A204.1 (cell line): ENCODE data around the gene TENM4.
"Not testable (repeated sequence)": the region's sequence is repeated elsewhere in the genome, so short reads cannot be mapped to it uniquely, and the experiment has no call there.

Experiments
- FAIRE-seq: peaks from 2 replicates; lab custom pipeline; 2012; peaks lifted over from hg19 to GRCh38; lab: Jason Lieb, UNC

TENM4 gene

GRCh38 chr11:78832226-78832947, 608.4 kb downstream of the TENM4 start:
- FAIRE-seq, result no peak

- no peak for FAIRE-seq
Observed at GRCh38 chr11:78831571-78831970, 609.3 kb downstream of the TENM4 start.

- FAIRE-seq, result no peak
Observed at GRCh38 chr11:78830277-78830819, 610.5 kb downstream of the TENM4 start.

- no peak for FAIRE-seq
Observed at GRCh38 chr11:78829146-78829545, 611.7 kb downstream of the TENM4 start.

GRCh38 chr11:78828676-78829075, 612.2 kb downstream of the TENM4 start:
- FAIRE-seq, result no peak

GRCh38 chr11:78827291-78827690, 613.5 kb downstream of the TENM4 start:
- not testable (repeated sequence) for FAIRE-seq

- FAIRE-seq, result no peak
Observed at GRCh38 chr11:78825591-78826020, 615.2 kb downstream of the TENM4 start.

- FAIRE-seq, result no peak
Observed at GRCh38 chr11:78823588-78823987, 617.2 kb downstream of the TENM4 start.

GRCh38 chr11:78822931-78823423, 617.9 kb downstream of the TENM4 start:
- no peak for FAIRE-seq

GRCh38 chr11:78821371-78822306, 619.2 kb downstream of the TENM4 start:
- no peak for FAIRE-seq

- no peak for FAIRE-seq
Observed at GRCh38 chr11:78820741-78821140, 620.1 kb downstream of the TENM4 start.

GRCh38 chr11:78818201-78818600, 622.6 kb downstream of the TENM4 start:
- FAIRE-seq, result no peak

GRCh38 chr11:78815831-78816230, 625.0 kb downstream of the TENM4 start:
- FAIRE-seq, result no peak

- FAIRE-seq, result no peak
Observed at GRCh38 chr11:78812513-78813293, 628.1 kb downstream of the TENM4 start.

- FAIRE-seq, result no peak
Observed at GRCh38 chr11:78810559-78811009, 630.2 kb downstream of the TENM4 start.

GRCh38 chr11:78809931-78810541, 630.8 kb downstream of the TENM4 start:
- no peak for FAIRE-seq

- no peak for FAIRE-seq
Observed at GRCh38 chr11:78808923-78809322, 631.9 kb downstream of the TENM4 start.

- no peak for FAIRE-seq
Observed at GRCh38 chr11:78807351-78807750, 633.5 kb downstream of the TENM4 start.

- FAIRE-seq, result no peak
Observed at GRCh38 chr11:78806214-78807004, 634.4 kb downstream of the TENM4 start.

- FAIRE-seq, result no peak
Observed at GRCh38 chr11:78804991-78805390, 635.8 kb downstream of the TENM4 start.

- FAIRE-seq, result no peak
Observed at GRCh38 chr11:78803995-78804394, 636.8 kb downstream of the TENM4 start.
